ENCODE data around the gene IZUMO1. TPM values are rescaled to one million over a fixed set of nuclear protein-coding genes. Genes with fewer than 3 reads are reported as not detected.
A peak's percentile ranks its signal among the peaks of the same experiment; 100 is the strongest.
"Not testable (repeated sequence)": the region's sequence is repeated elsewhere in the genome, so short reads cannot be mapped to it uniquely, and the experiment has no call there.

IZUMO1 gene
- total RNA-seq, 1 donor from 2014 or later, result 0.52 TPM

DNA sequence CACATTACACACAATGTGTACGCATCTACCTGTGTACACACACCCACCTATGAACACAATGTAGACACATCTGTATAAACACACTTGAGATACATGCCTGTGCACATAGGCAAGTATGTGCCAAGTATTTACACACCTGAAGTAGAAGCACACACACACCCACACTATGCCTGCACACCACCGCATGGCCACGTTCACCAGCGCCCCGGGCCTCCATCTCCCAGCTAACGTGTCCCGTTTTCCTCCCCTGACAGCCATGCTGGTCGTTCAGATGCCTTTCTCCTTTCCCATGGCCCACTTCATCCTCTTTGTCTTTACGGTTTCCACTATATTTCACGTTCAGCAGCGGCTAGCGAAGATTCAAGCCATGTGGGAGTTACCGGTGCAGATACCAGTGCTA lies 44.0 kb downstream of the IZUMO1 start:
- peaks cover 0 to 4% (median 0%) of the 10 kb centered on the region in 3 donors for H3K4me1 ChIP-seq (ENCODE audit: control insufficient read depth in 3 of 3, insufficient read depth in 3 of 3, low read length in 3 of 3)
- no peak overlapping the region for H3K4me3 ChIP-seq (ENCODE audit: low read length in 3 of 3)
- H3K27ac ChIP-seq (ENCODE audit: low read depth, low read length), result no peak overlapping the region
- peaks cover 0 to 5% (median 0%) of the 10 kb centered on the region in 3 donors for H3K27me3 ChIP-seq (ENCODE audit: control insufficient read depth in 3 of 3, insufficient read depth in 3 of 3, low read length in 3 of 3)
- H3K9ac ChIP-seq (ENCODE audit: low read depth in 1 of 3, low read length in 3 of 3), result no peak overlapping the region
- no peaks in the 10 kb centered on the region for H3K36me3 ChIP-seq (ENCODE audit: control insufficient read depth in 3 of 3, insufficient read depth in 3 of 3, low read length in 3 of 3)
- H3K9me3 ChIP-seq (ENCODE audit: control insufficient read depth in 3 of 3, low read length in 3 of 3), result no peaks in the 10 kb centered on the region

DNA sequence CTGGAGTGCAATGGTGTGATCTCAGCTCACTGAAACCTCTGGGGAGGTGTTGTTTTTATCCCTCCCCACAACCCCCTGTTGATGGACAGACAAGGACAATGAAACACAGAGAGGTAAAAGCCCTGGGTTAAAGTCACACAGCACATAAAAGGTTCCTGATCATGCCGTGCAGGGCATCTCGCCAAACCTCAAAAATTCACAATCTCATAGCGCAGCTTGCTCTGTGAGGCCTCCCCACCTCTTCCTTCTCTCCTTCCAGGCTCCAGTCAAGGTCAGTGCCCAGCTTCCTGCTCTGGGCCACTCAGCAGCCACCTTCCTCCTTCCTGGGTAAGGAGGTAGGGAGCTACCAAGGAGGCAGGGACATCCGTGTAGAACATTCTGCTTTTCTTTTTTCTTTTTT lies 48.7 kb downstream of the IZUMO1 start:
- no peak overlapping the region for H3K9ac ChIP-seq (ENCODE audit: low read depth in 1 of 3, low read length in 3 of 3)
- no peaks in the 10 kb centered on the region for H3K9me3 ChIP-seq (ENCODE audit: control insufficient read depth in 3 of 3, low read length in 3 of 3)

DNA sequence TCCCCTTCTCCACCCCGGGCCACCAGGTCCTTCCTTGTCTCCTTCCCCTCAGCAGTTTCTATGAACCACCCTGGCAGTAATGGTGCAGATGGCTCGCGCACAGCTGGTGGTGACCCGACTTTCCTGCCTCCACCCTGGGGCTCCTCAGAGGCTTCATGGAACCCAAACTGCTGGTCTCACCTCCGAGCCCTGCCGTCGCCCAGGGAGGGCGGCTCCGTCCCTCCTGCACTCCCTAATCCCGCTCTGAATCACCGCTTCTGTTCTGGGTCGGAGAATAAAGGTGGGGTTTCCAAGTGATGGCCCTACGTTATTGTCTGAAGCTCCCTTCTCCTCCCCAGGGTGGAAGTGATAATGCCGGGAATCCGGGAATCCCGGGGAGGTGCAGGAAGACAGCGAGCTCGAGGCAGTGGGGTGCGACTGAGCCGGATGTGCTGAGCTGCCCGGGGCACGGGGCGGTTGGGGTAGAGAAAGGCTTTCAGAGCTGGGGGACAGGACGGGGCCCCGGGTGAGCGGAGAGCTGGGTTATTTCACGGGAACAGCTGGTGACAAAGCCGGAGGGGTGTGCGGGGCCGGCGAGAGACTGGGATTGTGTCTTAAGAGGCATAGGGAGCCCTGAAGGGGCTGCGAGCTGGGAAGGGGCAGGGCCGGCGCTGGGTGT lies 50.2 kb downstream of the IZUMO1 start:
- H3K9ac ChIP-seq (ENCODE audit: low read depth in 1 of 3, low read length in 3 of 3), result peak overlapping the region in 2 of 3 donors; percentile 32 to 50
- no peak overlapping the region for H3K27ac ChIP-seq (ENCODE audit: low read depth, low read length)

More for the DNA sequence above, 48.7 kb downstream of the IZUMO1 start:
- Histone ChIP-seq H3K27me3 (ENCODE audit: control insufficient read depth in 3 of 3, insufficient read depth in 3 of 3, low read length in 3 of 3) (peaks cover 12 to 23% (median 14%) of the 10 kb centered on the region in 3 donors), H3K4me3 (ENCODE audit: low read length in 3 of 3) (no peak overlapping the region), H3K4me1 (ENCODE audit: control insufficient read depth in 3 of 3, insufficient read depth in 3 of 3, low read length in 3 of 3) (peaks cover 6 to 10% (median 8%) of the 10 kb centered on the region in 3 donors), H3K36me3 (ENCODE audit: control insufficient read depth in 3 of 3, insufficient read depth in 3 of 3, low read length in 3 of 3) (no peaks in the 10 kb centered on the region), H3K27ac (ENCODE audit: low read depth, low read length) (no peak overlapping the region)

DNA sequence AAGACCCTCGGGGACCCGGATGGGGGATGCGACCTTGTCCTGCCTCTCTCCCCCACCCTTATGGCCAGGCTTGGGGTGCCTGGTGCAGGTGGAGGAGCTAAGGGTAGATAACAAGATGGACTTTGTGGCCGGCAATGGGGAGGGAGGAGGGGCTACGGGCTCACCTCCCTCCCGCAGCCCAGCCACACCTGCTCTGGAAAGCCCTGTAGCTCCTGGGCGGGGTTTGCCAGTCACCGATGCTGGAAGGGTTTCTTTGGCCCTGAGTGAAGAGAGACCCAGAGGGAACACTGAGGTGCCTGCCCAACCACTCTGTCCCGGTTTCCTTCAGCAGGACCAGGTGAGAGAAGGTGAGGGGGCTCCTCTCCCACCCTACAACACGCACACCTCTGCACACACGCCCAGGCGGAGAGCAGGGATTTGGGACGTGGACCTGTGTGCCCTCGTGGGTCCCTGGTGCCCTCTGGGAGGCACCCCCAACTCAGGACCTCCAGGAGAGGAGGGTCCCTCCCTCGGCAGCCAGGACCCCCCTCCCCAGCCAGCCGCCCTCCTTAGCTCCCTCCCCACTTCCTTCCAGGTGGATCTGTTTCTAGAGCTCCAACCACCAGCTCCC lies 50.9 kb downstream of the IZUMO1 start, which contains the start of gene FUT2:
TSS of gene FUT2 (plus strand) at position 229 of the 610 bp plus-strand sequence. CDS start 6,986 bp downstream, outside the sequence.
- Histone ChIP-seq H3K9ac (ENCODE audit: low read depth in 1 of 3, low read length in 3 of 3) (peak within 1 kb of the TSS in 2 of 3 donors; percentile 32 to 50), H3K4me3 (ENCODE audit: low read length in 3 of 3) (peak within 1 kb of the TSS in 2 of 3 donors; percentile 46 to 52)

More for the DNA sequence above, 50.2 kb downstream of the IZUMO1 start:
- Histone ChIP-seq H3K36me3 (ENCODE audit: control insufficient read depth in 3 of 3, insufficient read depth in 3 of 3, low read length in 3 of 3) (no peaks in the 10 kb centered on the region), H3K4me1 (ENCODE audit: control insufficient read depth in 3 of 3, insufficient read depth in 3 of 3, low read length in 3 of 3) (peaks cover 6 to 10% (median 8%) of the 10 kb centered on the region in 3 donors), H3K4me3 (ENCODE audit: low read length in 3 of 3) (peak overlapping the region in 2 of 3 donors; percentile 46 to 52), H3K27me3 (ENCODE audit: control insufficient read depth in 3 of 3, insufficient read depth in 3 of 3, low read length in 3 of 3) (peaks cover 12 to 23% (median 14%) of the 10 kb centered on the region in 3 donors), H3K9me3 (ENCODE audit: control insufficient read depth in 3 of 3, low read length in 3 of 3) (no peaks in the 10 kb centered on the region)

DNA sequence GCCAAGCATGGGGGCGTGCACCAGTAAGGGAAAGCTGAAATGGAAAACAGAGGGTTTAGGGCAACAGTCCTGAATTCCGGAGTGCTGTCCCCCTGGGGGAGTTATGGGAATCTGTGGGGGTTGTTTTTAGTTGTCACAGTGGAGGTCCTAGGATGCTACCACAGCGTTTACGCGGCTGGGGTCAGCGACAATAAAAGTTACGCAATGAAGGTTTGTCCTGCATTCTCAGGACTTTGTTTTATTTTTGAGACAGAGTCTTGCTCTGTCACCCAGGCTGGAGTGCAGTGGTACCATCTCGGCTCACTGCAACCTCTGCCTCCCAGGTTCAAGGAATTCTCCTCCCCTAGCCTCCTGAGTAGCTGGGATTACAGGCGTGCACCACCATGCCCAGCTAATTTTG lies 53.1 kb downstream of the IZUMO1 start:
- H3K9me3 ChIP-seq (ENCODE audit: control insufficient read depth in 3 of 3, low read length in 3 of 3); H3K27ac ChIP-seq (ENCODE audit: low read depth, low read length); H3K9ac ChIP-seq (ENCODE audit: low read depth in 1 of 3, low read length in 3 of 3); H3K36me3 ChIP-seq (ENCODE audit: control insufficient read depth in 3 of 3, insufficient read depth in 3 of 3, low read length in 3 of 3); H3K4me1 ChIP-seq (ENCODE audit: control insufficient read depth in 3 of 3, insufficient read depth in 3 of 3, low read length in 3 of 3); H3K4me3 ChIP-seq (ENCODE audit: low read length in 3 of 3): not testable (repeated sequence)
- H3K27me3 ChIP-seq (ENCODE audit: control insufficient read depth in 3 of 3, insufficient read depth in 3 of 3, low read length in 3 of 3), result peaks cover 12 to 23% (median 14%) of the 10 kb centered on the region in 3 donors

More for the DNA sequence above, 50.9 kb downstream of the IZUMO1 start, which contains the start of gene FUT2:
- no peaks in the 10 kb centered on the region for H3K9me3 ChIP-seq (ENCODE audit: control insufficient read depth in 3 of 3, low read length in 3 of 3)
- no peak within 1 kb of the TSS for H3K27ac ChIP-seq (ENCODE audit: low read depth, low read length)
- peaks cover 12 to 23% (median 14%) of the 10 kb centered on the region in 3 donors for H3K27me3 ChIP-seq (ENCODE audit: control insufficient read depth in 3 of 3, insufficient read depth in 3 of 3, low read length in 3 of 3)
- no peaks in the 10 kb centered on the region for H3K36me3 ChIP-seq (ENCODE audit: control insufficient read depth in 3 of 3, insufficient read depth in 3 of 3, low read length in 3 of 3)
- H3K4me1 ChIP-seq (ENCODE audit: control insufficient read depth in 3 of 3, insufficient read depth in 3 of 3, low read length in 3 of 3), result peaks cover 6 to 10% (median 8%) of the 10 kb centered on the region in 3 donors

Small RNAs within 50 kb of the gene (small RNA-seq; reads per million reads assigned to genes)
- gene RNU6-317P, result not detected

Other genes with a start within 250 kb of the IZUMO1 start
- not detected for gene LMTK3, start 235.1 kb downstream of the IZUMO1 start, total RNA-seq
- gene SULT2B1, start 194.7 kb downstream of the IZUMO1 start, total RNA-seq, result not detected
- gene SPACA4, start 140.2 kb downstream of the IZUMO1 start, total RNA-seq, result not detected
- gene FAM83E, start 131.8 kb downstream of the IZUMO1 start, total RNA-seq, result 1.6 TPM
- 2,225 TPM for gene RPL18, start 127.7 kb downstream of the IZUMO1 start, total RNA-seq
- gene SPHK2, start 127.4 kb downstream of the IZUMO1 start, total RNA-seq, result 2.1 TPM
- 6.8 TPM for gene DBP, start 109.5 kb downstream of the IZUMO1 start, total RNA-seq
- 3.7 TPM for gene CA11, start 100.7 kb downstream of the IZUMO1 start, total RNA-seq
- gene NTN5, start 73.9 kb downstream of the IZUMO1 start, total RNA-seq, result under 0.01 TPM
- gene FUT2, start 50.9 kb downstream of the IZUMO1 start, total RNA-seq, result not detected
- gene MAMSTR, start 27.2 kb downstream of the IZUMO1 start, total RNA-seq, result 5.2 TPM
- 23.5 TPM for gene RASIP1, start 6.3 kb downstream of the IZUMO1 start, total RNA-seq
- 1.0 TPM for gene FUT1, start 5.7 kb upstream of the IZUMO1 start, total RNA-seq
- gene FGF21, start 8.6 kb upstream of the IZUMO1 start, total RNA-seq, result not detected
- 13.6 TPM for gene BCAT2, start 64.1 kb upstream of the IZUMO1 start, total RNA-seq
- gene HSD17B14, start 89.6 kb upstream of the IZUMO1 start, total RNA-seq, result 0.52 TPM
- 14.1 TPM for gene PLEKHA4, start 121.7 kb upstream of the IZUMO1 start, total RNA-seq
- gene PPP1R15A, start 125.5 kb upstream of the IZUMO1 start, total RNA-seq, result 26.1 TPM
- gene TULP2, start 151.8 kb upstream of the IZUMO1 start, total RNA-seq, result not detected
- 107 TPM for gene NUCB1, start 153.4 kb upstream of the IZUMO1 start, total RNA-seq
- not detected for gene DHDH, start 186.8 kb upstream of the IZUMO1 start, total RNA-seq
- gene BAX, start 208.0 kb upstream of the IZUMO1 start, total RNA-seq, result 20.4 TPM
- gene FTL, start 218.4 kb upstream of the IZUMO1 start, total RNA-seq, result 470 TPM
- gene GYS1, start 246.4 kb upstream of the IZUMO1 start, total RNA-seq, result 42.8 TPM
- gene RUVBL2, start 247.0 kb upstream of the IZUMO1 start, total RNA-seq, result 101 TPM

Data from skeletal muscle tissue (tissue), 5 donors.